ENCODE results near the gene ACOX3. TPM values are rescaled to one million over a fixed set of nuclear protein-coding genes. Genes with fewer than 3 reads are reported as not detected.
"Not testable (repeated sequence)": the region's sequence is repeated elsewhere in the genome, so short reads cannot be mapped to it uniquely, and the experiment has no call there.

ACOX3 gene
- polyA plus RNA-seq, 3 donors = 13.8 to 16.6 (median 14.9) TPM

DNA sequence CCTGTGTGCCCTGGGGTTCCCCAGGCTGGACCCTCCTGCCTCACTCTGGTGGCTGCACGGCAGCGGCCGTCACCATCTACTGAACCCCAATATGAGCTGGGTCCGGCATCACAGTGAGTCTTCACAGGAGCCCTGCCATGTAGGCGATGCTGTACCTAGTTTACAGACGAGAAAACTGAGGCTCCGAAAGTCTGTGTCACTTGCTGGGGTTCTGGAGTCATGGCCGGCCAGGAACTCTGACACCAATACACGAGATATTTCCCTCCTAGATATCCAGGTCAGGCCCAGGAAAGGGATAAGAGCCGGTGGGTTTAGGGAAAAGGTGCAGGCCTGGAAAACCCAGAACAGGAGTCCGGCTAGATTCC lies 96.6 kb downstream of the ACOX3 start:
- no peak for DNase-seq (ENCODE audit: low read depth in 3 of 3, low spot score in 2 of 3)

DNA sequence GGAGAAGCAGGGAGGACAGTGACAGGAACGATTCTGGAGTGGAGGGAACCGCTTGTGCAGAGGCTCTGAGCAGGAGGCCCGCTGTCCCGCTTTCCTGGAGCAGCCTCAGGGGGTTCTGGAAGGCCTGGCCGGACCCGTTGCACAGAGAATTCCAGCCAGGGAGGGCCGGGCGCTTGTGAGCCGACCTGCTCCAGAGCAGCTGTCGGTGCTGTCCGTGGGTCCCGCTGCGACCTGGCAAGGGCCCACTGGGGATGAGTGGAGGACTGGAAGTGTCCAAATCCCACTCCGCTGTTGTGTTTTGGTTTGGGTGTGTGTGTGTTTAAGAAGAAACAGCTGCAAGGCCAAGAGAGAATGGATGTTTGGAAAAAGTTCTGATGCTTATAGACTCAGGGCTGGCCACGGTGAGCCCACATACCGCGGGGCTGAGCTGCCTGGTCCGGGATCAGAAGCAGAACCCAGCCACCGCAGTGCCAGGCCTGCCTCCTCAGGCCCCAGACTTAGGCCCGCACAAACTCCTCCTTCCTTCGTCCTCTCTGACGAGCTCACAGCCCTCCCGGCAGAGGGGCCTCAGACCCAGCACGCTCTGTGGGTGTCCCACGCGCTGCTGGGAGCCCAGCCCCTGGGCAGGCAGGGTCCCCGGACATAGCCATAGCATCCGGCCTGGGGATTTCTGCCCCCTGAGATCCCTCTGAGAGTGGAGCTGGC lies 97.1 kb downstream of the ACOX3 start:
- no peak for DNase-seq (ENCODE audit: low read depth in 3 of 3, low spot score in 2 of 3)

DNA sequence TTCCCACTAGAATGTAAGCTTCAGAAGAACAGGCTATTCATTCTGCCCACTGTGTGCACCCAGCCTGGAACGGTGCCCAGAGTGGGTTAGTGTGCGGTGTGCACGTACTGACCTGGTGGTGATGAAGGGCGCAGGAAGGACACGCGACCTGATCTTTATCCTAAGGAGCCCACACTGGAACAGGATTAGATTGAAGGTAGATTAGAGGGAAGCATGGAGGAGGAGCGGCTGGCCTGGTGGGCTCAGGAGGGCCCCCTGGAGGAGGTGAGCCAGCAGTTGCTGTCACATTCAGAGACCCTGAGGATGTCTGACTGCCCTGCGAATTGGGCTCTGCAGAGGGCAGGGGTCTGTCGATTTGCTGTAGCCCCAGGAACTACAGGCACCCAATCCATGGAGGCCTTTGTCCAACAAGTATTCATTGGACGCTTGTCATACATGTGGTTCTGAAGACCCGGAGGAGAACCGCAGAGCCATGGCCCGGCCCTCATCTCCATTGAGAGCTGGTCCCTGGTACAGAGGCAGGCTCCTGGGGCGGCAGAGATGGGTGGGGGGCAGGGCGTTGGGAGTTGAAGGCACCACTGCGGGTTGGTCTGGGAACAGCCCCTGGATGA lies 97.8 kb downstream of the ACOX3 start:
- DNase-seq (ENCODE audit: low read depth in 3 of 3, low spot score in 2 of 3) = no peak

DNA sequence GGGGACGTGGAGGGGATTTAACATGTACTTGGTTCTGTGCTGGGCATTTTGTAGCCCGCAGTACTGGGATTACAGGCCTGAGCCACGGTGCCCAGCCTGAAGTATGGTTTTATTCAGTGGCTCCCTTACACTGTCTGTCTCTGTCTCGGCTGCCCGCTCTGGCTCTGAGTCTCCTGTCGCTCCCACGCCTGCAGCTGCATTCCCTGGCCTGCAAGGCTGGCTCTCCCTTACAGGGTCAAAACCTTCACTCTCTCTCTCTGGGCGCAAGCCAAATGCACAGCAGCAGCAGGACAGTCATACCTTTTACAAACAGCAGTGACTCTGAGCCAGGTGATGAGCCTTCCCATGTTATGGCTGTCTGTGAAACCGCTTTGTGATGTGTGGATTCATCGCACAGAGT lies 98.8 kb downstream of the ACOX3 start:
- peak in 1 of 3 donors; percentile 62 for DNase-seq (ENCODE audit: low read depth in 3 of 3, low spot score in 2 of 3)

DNA sequence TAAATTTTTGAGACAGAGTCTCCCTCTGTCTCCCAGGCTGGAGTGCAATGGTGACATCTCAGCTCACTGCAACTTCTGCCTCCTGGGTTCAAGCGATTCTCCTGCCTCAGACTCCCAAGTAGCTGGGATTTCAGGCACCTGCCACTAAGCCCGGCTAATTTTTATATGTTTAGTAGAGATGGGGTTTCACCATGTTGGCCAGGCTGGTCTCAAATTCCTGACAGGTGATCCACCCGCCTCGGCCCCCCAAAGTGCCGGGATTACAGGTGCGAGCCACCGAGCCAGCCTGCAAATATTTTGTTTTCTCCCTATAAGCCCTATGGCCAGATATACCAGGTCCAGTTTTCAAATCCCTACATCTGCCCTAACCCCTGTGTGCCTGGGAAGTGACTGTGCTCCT lies 99.2 kb downstream of the ACOX3 start:
- not testable (repeated sequence) for DNase-seq (ENCODE audit: low read depth in 3 of 3, low spot score in 2 of 3)

DNA sequence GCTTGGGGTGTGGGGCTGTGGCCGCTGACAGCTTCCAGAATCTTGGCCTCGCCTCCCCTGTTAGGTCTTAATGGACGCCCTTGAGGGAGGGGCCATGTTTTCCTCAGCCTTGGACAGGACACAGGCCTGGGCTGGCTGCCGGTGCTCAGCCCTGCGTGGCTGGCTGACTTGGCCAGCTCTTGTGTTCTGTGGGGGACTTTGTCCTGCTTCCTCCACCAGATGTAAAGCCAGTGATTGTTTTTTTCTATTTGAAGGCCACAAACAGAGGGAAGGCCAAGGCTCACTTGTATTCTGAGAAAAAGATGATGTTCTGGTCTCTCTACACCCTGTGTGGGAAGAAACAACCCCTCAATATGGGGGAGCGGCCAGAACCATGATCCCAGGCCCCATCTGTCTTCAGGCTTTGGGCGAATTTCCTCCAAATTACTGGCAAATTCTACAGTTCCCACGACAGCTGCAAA lies 99.7 kb downstream of the ACOX3 start:
- no peak for DNase-seq (ENCODE audit: low read depth in 3 of 3, low spot score in 2 of 3)

DNA sequence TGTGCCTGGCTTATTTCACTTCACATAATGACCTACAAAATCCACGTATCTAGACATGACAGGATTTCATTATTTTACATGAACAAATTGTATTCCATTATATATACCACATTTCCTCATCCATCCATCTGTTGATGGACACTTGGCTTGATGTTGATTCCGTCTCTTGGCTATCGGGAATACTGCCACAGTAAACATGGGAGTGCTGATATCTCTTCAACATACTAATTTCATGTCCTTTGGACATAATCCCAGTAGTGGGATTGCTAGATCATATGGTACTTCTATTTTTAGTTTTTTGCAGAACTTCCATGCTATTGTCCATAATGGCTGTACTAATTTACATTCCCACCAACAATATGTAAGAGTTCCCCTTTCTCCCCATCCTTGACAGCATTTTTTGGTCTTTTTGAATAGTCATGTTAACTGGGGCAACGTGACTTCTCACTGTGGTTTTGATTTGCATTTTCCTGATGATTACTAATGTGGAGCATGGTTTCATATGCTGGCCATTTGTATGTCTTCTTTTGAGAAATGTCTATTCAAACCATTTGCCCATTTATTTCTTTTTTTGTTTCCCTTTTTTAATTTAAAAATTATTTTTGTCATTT lies 102.1 kb downstream of the ACOX3 start:
- no peak for DNase-seq (ENCODE audit: low read depth in 3 of 3, low spot score in 2 of 3)

DNA sequence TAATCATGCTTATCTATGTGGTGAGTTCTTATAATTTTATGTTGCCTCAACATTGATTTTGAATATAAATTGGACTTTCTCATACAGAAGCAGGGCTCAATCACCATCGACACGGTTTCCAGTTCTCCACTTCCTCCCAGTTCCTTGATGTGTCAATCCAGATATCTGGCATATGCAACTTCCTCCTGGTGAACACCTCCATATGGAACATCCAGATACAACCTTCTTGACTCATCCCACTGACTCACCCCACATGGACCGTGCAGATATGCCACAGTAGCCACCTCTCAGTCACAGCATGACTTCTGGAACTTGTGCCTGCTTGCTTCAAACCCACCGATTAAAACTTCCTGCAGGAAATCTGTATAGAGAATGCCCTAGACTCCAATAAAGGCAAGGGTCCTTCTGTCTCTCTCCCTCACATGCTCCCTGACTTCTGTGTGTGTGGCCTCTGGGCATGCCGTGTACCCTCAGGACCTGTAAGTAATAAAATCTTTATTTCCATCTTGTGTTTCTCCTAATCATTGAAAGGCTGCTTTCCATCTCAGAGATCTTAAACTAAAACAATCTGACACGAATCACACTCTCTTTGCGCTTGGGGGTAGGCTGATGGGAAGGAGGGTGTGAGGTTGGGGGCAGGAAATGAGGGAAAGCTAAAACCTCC lies 104.0 kb downstream of the ACOX3 start:
- no peak for DNase-seq (ENCODE audit: low read depth in 3 of 3, low spot score in 2 of 3)

DNA sequence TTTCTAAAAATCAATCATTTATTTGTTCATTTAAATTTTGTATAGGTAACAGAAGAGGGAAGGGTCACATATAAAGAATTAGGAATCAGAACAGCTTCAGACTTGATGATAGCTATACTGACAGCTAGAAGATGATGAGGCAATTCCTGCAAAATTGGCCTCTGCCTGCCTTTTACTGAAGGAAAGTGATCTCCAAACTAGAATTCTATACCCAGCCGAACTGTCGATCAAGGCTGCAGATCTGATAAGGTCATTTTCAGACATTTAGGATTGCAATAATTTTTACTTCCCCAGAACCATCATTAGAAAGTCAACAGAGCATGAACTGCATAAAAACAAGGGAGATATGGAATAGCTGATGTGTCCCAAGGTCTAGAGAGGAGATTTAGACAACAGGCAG lies 104.7 kb downstream of the ACOX3 start:
- DNase-seq (ENCODE audit: low read depth in 3 of 3, low spot score in 2 of 3) = no peak

DNA sequence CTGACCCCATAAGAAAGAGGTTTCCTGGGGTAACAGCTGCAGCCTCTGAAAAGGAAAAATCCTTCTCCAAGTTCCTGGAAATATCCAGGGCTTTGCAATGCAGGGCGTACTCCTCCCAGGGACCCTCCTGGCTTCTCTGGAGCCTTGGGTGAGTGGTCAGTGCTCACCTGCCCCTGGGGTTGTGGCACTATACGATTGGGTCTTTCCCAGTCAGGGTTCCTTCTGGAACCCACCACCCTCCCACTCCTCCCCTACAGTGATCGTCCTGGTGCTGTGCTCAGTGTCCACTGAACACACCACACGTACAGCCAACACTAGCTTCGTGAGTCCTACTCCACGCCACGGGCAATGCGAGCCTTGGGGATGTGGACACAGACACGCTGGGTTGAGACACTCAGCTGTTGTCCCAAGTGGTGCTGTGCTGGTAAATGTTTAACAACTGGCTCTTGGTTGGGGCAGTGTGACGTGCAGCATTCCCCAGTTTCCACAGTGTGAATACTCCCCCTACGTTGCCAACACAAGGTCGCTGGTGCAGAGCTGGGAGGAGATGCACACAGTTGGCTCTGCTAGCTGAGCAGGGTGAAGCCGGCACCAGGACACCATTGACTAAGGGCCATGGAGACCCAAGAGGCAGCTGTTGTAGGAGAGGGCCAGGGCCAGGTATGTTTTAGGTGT lies 105.6 kb downstream of the ACOX3 start:
- no peak for DNase-seq (ENCODE audit: low read depth in 3 of 3, low spot score in 2 of 3)

DNA sequence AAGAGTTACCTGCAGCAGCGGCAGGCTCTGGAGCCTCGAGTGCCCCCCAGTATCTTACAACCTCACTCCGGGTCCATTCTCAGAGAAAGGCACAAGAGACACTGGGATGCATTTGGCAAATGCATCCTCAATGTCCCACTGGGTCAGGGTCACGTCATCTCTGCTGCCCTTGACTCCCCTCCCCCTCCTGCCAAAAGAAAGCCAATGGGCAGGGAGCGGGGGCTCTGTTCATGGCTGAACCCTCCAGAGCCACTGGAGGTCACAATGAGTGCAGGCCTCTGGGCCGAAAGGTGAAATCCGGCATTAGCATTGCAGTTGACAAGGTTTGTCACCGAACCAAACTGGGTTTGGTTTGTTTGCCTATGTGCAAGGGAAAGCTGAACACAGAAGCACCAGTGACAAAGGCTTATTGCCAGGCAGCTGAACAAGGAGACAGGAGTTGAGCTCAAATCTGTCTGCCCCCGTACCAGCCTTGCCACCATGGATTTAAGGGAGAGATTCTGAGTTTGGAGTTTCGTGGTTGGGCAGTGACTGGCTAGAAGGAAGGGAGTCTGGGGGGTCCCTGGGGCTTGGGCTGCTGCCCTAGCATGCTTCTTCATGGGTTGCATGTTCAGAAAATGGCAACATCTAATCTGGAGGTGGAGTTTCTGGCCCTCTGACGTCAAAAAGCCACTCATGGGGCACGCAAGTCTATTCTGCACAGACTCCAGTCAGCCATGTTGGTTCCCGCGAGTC lies 106.6 kb downstream of the ACOX3 start:
- DNase-seq (ENCODE audit: low read depth in 3 of 3, low spot score in 2 of 3) = no peak

DNA sequence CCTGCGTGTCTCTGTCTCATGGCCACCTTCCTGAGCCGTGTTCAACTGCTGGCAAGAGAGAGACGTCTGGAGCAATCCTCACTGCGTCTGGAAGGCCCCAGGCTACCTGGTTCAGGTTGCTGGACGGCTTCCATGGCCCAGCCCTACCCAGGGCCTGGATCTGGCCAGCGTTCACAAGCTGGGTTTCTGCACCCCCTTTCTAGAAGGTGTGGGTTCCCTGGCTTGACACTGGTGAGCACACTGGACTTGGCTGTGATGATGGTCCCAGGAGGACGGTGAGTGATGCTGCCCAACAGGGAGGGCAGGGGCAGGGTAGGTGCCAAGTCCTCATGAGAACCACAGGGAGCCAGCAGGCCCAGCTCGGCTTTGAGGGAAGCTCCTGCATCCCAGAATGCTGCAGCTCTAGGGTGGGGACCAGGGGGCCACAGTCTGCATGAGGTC lies 107.6 kb downstream of the ACOX3 start:
- no peak for DNase-seq (ENCODE audit: low read depth in 3 of 3, low spot score in 2 of 3)

DNA sequence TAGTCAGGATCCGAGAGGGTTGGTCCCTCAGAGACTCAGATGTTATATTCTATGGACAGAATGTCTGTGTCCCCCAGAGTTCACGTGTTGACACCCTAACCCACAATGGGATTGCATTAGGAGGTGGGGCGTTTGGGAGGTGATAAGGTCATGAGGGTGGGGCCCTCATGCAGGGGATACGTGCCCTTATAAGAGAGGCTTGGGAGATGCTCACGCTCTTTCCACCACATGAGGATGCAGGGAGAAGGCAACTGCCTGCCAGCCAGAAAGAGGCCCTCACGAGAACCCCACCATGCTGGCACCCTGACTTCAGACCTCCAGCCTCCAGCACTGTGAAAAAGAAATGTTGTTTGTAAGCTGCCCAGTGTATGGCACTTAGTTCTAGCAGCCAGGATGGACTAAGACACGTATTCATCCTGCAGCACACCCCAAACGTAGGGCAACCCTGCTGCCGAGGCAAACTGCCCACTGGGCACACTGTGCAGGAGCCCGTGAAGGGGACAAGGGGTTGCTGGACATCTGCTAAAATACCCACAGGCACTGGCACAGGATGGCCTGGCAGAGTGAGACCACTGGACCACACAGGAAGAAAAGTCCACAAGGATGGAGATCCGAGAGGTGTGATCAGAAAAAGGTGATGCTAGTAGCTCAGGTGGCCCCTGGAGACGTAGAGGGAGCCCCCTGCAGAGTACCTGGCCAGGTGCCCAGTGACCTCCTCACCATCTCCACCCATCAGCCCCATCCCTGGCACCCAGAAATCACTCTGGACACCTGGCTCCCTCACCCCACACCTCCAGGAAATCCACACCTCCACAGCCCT lies 108.3 kb downstream of the ACOX3 start:
- no peak for DNase-seq (ENCODE audit: low read depth in 3 of 3, low spot score in 2 of 3)

DNA sequence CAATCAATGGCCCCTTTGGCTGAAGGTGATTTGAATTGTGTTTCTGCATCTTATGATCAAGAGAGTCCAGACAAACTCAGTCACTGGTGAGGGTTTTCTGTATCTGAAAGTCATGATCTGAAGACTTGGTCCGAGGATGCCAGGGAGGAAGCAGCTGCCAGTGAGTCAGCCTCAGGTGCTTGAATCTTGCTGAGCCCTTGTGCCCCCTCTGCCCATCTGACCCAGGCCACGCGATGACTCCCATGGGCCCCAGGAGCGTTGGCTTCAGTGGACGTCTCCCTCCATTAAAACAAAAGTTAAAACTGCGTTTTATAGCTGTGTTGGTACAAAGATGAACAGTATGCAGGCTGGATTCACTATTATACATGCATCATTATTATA lies 109.0 kb downstream of the ACOX3 start:
- DNase-seq (ENCODE audit: low read depth in 3 of 3, low spot score in 2 of 3) = no peak

DNA sequence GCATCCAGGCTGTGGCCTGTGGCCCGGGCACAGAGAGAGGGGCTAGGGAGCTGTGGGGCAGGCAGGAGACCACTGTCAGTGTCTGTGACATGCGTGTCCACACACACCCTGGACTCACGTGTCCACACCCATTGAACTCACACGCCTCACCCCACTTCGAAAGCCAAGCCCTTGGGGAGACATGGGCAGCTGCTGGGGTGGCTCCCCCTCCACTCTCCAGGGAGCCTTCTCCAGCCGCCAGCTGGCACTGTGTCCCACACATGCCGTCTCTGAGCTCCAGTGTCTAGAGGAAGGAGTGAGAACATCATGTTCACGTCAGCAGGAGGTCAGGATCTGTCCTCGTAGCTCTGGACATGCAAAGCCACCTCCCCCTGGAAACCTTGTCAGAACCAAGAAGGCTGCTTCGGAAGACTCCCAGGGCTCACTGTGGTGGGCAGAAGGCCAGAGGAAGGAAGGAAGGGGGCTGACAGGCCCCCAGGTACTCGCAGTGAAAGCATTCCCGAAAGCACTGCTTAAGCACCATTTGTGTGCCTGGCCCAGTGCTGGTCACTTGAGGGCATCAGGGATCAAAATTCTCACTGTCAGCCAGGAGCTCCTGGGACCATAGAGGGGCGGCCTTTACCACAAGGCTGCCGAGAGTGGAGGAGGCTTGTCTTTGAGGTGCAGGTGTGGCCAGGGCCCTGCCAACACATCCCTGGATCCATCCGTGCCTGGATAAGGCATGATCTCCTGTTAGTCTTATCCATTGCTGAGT lies 109.5 kb downstream of the ACOX3 start:
- DNase-seq (ENCODE audit: low read depth in 3 of 3, low spot score in 2 of 3) = no peak

DNA sequence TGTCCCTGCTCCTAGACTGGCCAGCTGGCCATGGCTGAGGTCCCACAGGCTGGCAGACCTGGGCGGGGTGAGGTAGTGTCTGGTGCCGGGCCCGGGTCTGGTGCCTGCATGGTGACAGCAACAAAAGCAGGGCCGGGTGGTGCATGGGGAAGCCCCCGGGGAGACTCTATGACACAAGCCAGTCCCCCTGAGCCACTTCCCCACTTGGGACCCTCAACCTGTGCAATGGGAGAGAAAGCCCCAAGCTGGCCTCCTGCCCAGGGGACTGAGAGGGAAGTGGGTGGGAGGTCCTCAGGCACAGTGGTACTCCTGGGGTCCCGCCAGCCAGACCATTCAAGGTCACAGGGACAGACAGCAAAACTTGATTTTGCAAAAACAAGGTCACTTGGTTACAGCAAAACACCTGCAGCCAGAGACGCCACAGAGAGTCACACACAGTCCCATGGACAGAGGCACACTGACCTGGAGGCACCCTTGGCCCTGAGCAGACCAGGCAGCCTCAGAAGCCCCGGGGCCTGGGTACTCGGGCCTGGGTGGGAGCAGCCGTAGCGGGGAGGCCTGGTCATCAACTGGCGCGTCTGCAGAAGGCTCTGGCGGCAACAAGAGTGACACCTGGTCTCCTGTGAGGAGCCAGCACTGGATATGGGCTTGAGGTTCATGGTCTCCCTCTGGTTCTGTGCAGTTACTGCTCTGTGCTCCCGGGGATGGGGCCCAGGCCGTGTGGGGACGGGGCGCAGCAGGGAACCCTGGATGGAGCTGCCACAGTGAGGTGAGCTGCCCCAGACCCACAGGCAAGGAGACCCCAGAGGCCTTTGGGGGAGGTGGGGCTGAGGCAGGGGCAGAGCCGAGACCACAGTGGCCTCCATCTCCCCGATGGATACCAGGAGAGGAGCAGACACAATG lies 110.4 kb downstream of the ACOX3 start:
- no peak for DNase-seq (ENCODE audit: low read depth in 3 of 3, low spot score in 2 of 3)

DNA sequence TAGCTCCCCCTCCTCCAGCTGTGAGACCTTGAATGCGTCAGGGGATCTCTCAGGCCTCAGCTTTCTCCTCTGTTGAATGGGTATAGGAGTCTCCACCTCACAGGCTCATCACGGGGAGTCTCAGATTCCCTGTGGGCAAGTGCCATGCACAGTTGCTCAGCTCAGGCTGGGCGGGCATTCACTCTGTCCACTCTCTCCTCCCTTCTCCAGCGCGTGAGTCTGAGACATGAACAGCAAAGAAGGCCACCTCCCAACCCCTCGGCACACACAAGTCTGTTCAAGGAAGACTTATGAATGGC lies 111.0 kb downstream of the ACOX3 start:
- no peak for DNase-seq (ENCODE audit: low read depth in 3 of 3, low spot score in 2 of 3)

Data from right renal cortex interstitium (tissue), 3 donors.